Measurements from ENCODE around the gene RAB6A.
"Not testable (repeated sequence)": the region's sequence is repeated elsewhere in the genome, so short reads cannot be mapped to it uniquely, and the experiment has no call there.

The RAB6A gene

GRCh38 chr11:73748300-73748699 is 12.6 kb downstream of the RAB6A start:
- no peak for TF ChIP-seq CTCF (conservative IDR thresholded peaks at IDR 0.05; ENCODE audit: control insufficient read depth, insufficient read depth, low read depth, low read length)
- no peak overlapping the region for H3K4me3 ChIP-seq (ENCODE audit: control insufficient read depth, low read depth, low read length)
- DNase-seq (ENCODE audit: low read depth): no peak

- TF ChIP-seq CTCF (conservative IDR thresholded peaks at IDR 0.05; ENCODE audit: control insufficient read depth, insufficient read depth, low read depth, low read length): no peak
- DNase-seq (ENCODE audit: low read depth): no peak
- no peak overlapping the region for H3K4me3 ChIP-seq (ENCODE audit: control insufficient read depth, low read depth, low read length)
Measured at GRCh38 chr11:73747762-73748161, 13.1 kb downstream of the RAB6A start.

- DNase-seq (ENCODE audit: low read depth): no peak
- no peak overlapping the region for H3K4me3 ChIP-seq (ENCODE audit: control insufficient read depth, low read depth, low read length)
- no peak for TF ChIP-seq CTCF (conservative IDR thresholded peaks at IDR 0.05; ENCODE audit: control insufficient read depth, insufficient read depth, low read depth, low read length)
Measured at GRCh38 chr11:73746701-73747100, 14.2 kb downstream of the RAB6A start.

GRCh38 chr11:73743045-73743444 is 17.8 kb downstream of the RAB6A start:
- DNase-seq (ENCODE audit: low read depth): no peak
- H3K4me3 ChIP-seq (ENCODE audit: control insufficient read depth, low read depth, low read length): no peak overlapping the region
- TF ChIP-seq CTCF (conservative IDR thresholded peaks at IDR 0.05; ENCODE audit: control insufficient read depth, insufficient read depth, low read depth, low read length): no peak

DNA sequence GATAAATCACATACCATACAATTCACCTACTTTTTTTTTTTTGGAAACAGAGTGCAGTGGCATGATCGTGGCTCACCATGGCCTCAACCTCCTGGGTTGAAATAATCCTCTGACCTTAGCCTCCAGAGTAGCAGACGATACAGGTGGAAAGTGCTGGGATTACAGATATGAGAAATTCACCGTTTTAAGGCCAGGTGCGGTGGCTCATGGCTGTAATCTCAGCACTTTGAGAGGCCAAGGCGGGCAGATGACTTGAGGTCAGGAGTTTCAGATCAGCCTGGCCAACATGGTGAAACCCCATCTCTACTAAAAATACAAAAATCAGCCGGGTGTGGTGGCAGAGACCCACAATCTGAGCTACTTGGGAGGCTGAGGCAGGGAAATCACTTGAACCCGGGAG is 24.9 kb downstream of the RAB6A start:
- DNase-seq (ENCODE audit: low read depth); H3K4me3 ChIP-seq (ENCODE audit: control insufficient read depth, low read depth, low read length): not testable (repeated sequence)

GRCh38 chr11:73734993-73735392 is 25.9 kb downstream of the RAB6A start:
- no peak overlapping the region for H3K4me3 ChIP-seq (ENCODE audit: control insufficient read depth, low read depth, low read length)
- no peak for TF ChIP-seq CTCF (conservative IDR thresholded peaks at IDR 0.05; ENCODE audit: control insufficient read depth, insufficient read depth, low read depth, low read length)
- DNase-seq (ENCODE audit: low read depth): no peak

- DNase-seq (ENCODE audit: low read depth); H3K4me3 ChIP-seq (ENCODE audit: control insufficient read depth, low read depth, low read length): not testable (repeated sequence)
Measured at GRCh38 chr11:73734011-73734410, 26.9 kb downstream of the RAB6A start.

DNA sequence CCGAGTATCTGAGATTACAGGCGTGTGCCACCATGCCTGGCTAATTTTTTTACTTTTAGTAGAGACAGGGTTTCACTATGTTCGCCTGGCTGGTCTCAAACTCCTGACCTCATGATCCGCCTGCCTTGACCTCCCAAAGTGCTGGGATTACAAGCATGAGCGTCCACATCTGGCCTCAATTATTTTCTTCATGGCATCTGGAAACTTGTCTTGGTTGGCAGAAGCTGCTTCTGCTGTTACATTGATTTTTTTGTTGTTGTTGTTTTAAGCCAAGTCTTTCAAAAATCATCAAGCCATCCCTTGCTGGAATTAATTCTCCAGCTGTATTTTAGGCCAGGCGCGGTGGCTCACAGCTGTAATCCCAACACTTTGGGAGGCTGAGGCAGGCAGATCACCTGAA is 27.9 kb downstream of the RAB6A start:
- DNase-seq (ENCODE audit: low read depth): peak; percentile 33
- H3K4me3 ChIP-seq (ENCODE audit: control insufficient read depth, low read depth, low read length): not testable (repeated sequence)

Measured in fibroblast of mammary gland (primary cell).